HG02642 (cell line): Measurements from ENCODE around the gene GPT2.
"Not testable (repeated sequence)": the region's sequence is repeated elsewhere in the genome, so short reads cannot be mapped to it uniquely, and the experiment has no call there.

Experiments
- ATAC-seq: cut with Tn5 transposase; IDR thresholded peaks from one replicate; pipeline ENCODE4 v1.9.1; 2021; ENCODE audit warnings: mild to moderate bottlenecking; ENCODE audit not compliant: unreplicated experiment, poor library complexity

GPT2 gene

DNA sequence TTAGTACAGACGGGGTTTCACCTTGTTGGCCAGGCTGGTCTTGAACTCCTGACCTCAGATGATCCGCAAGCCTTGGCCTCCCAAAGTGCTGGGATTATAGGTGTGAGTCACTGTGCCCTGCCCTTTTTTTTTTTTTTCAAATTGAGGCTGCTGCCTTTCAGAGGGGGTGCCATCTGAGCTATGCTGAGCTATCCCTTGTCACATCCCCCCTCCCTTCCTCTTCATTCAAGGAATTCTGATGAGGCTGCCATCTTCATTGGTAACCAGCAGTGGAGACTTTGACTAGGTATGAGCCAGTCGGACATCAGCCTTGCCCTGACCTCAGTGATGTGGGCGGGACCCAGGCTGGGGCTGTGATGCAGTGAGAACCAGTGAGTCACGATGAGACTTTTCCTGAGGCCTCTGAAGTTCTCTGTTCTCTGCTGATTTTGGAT lies 24.4 kb upstream of the GPT2 start:
- no peak for ATAC-seq

DNA sequence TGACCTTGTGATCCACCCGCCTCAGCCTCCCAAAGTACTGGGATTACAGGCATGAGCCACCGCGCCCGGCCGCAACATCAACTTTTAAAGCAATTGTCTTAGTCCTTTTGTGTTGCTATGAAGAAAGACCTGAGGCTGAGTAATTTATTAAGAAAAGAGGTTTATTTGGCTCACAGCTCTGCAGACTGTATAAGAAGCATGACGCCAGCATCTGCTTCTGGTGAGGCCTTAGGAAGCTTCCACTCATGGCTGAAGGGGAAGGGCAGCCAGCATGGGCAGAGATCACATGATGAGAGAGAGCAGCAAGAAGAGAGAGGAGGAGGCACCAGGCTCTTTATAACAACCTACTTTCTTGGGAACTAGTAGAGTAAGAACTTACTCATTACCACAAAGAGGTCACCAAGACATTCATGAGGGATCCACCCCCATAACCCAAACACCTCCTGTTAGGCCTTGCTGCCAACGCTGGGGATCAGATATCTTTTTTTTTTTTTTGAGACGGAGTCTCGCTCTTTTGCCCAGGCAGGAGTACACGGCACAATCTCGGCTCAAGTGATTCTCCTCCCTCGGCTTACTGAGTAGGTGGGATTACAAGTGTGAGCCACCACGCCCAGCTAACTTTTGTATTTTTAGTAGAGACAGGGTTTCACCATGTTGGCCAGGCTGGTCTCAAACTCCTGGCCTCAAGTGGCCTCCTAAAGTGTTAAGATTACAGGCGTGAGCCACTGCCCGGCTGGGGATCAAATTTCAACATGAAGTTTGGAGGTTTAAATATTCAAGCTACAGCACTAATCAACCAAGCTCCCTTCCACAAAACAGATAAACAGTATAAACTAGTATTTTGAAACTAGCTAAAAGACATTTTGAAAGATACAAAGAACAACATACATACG lies 21.4 kb upstream of the GPT2 start:
- ATAC-seq, result no peak

DNA sequence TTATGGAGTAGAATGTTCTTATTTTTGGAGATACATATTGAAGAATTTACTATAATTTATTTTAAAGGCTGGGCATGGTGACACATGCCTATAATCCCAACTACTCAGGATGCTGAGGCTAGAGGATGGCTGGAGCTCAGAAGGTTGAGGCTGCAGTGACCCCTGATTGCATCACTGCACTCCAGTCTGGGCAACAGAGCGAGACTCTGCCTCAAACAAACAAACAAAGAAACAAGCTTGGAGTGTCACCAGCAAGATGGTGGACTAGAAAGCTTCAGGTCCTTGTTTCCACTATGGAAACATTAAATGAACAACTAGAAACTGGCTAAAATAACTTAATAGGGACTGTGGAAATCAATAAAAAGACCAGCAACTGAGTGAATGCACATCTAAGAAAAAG lies 17.9 kb upstream of the GPT2 start:
- ATAC-seq, result no peak

DNA sequence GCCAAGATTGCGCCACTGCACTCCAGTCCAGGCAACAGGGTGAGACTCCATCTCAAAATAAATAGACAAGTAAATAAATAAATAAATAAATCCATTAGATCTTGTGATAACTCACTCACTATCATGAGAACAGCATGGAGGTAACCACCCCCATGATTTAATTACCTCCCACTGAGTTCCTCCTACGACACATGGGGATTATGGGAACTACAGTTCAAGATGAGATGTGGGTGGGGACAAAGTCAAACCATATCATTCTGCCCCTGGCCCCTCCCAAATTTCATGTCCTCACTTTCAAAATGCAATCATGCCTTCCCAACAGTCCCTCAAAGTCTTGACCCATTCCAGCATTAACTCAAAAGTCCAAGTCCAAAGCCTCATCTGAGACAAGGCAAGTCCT lies 16.7 kb upstream of the GPT2 start:
- ATAC-seq, result not testable (repeated sequence)

DNA sequence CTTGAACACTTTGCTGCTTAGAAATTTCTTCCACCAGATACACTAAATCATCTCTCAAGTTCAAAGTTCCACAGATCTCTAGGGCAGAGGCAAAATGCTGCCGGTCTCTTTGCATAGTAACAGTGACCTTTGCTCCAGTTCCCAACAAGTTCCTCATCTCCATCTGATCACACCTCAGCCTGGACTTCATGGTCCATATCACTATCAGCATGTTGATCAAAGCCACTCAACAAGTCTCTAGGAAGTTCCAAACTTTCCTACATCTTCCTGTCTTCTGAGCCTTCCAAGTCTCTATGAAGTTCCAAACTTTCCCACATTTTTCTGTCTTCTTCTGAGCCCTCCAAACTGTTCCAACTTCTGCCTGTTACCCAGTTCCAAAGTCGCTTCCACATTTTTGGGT lies 15.3 kb upstream of the GPT2 start:
- not testable (repeated sequence) for ATAC-seq

DNA sequence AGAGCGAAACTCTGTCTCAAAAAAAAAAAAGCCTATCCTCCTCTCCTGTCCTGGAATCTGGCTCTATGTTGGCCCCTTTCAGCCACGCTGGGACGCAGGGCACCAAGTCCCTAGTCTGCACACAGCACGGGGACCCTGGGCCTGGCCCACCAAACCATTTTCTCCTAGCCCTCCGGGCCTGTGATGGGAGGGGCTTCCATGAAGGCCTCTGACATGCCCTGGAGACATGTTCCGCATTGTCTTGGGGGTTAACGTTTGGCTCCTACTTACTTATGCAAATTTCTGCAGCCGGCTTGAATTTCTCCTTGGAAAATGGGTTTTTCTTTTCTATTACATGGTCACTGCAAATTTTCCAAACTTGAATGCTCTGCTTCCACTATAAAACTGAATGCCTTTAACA lies 12.6 kb upstream of the GPT2 start:
- no peak for ATAC-seq

DNA sequence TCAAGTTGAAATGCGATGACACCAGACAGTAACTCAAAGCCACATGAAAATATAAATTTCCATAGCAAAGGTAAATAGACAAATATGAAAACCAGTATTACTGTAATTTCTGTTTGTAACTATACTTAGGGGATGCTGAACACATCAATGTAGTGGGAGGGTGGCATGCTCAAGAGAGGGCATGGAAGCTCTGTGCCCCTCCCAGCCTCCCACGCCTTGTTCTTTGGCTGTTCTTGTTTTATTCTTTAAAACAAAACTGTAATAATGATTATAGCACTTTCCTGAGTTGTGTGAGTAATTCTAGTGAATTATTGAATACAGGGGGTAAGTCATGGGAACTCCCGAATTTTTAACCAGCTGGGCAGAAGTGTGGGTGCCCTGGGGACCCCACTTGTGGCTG lies 11.0 kb upstream of the GPT2 start:
- no peak for ATAC-seq

DNA sequence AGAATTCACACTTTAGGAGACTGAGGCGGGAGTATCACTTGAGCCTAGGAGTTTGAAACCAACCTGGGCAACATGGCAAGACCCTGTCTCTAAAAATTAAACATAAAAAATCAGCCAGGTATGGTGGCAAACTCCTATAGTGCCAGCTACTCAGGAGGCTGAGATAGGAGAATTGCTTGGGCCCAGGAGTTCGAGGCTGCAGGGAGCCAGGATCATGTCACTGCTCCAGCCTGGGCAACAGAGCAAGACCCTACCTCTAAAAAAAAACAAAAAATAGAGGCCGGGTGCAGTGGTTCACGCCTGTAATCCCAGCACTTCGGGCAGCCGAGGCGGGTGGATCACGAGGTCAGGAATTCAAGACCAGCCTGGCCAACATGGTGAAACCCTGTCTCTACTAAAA lies 8.9 kb upstream of the GPT2 start:
- no peak for ATAC-seq

DNA sequence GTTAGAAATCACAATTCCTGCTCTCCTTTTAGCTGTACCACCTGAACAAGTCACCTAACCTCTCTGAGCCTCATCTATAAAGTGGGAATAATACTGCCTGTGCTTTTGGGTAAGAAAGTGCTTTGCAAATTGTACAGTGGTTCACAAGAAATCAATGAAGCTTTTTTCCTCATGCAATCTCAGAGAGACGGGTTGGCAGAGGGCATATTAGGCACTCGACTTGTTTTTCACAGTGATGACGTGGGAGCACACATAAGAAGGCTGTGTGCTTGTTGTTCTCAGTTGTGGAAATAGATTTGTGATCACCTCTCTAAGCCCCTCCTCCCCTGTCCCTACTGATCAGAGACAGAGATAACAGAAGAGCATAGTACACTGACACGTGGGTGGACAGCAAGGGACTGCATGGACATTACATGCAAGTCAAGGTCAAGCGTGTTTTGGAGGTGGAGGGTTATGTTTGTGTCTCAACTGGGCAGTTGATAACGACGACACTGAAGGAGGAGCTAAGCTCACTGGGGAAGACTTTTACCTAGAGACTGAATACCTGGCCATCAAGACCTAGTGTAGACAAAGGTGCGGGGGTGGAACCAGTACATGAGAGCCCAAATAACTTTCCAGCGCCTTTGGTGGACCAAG lies 1.7 kb upstream of the GPT2 start:
- ATAC-seq, result no peak

DNA sequence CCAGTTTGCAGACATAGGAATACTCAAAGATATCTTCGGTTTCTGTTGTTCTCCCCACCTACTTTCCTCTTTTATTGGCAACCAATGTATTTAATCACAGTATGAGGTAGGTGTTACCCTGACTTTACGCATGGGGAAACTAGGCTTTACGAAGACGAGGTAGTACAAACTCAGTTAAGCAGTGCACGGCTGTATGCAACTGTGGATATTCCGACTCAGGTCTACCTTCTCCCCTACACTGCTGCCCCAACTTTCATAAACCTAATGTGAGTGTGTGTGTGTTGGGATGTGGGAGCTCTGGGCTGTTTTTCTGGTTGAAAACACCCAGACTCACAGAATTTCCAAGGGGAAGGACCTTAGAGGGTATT lies 1.2 kb upstream of the GPT2 start:
- no peak for ATAC-seq

DNA sequence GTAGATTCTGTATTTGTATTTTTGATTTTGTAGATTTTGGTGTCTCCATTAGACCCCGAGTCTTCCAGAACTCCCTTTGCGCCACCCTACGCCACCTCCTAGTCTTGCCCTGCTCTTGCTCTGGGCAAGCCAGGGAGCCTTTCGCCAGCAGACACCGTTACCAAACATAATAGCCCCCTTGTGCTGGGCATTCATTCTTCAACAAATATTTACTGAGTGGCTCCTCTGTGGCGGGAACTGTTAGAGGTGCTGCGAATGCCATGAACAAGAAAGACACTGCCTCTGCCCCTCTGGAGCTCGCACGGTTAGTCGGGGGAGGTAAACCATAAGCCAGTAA lies 841 bp upstream of the GPT2 start:
- ATAC-seq, result no peak

DNA sequence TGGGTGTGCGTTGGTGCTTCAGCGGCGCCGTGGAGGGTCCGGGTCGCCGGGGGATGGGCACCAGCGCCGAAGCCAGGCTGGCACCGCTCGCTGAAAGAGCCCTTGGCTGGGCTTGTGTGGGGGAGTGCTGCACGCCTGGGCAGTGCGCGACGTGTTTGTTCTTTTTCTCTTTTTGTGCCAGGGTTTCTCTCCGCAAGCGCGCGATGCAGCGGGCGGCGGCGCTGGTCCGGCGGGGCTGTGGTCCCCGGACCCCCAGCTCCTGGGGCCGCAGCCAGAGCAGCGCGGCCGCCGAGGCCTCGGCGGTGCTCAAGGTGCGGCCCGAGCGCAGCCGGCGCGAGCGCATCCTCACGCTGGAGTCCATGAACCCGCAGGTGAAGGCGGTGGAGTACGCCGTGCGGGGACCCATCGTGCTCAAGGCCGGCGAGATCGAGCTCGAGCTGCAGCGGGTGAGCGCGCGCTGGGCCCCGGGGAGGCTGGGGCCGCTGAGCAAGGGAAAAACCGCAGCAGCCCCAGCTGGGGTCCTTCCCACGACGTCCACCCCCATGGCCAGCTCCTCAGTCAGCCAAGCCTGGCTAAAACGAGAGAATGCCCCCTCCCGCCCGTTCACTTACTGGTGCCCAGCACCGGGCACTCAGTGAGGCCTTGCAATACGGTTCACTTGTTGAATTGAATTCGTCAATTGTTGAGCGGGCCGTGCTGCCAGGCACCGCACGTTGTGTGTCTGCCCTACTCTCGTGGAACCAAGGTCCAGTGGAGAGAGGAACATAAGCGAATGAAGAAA lies 541 bp downstream of the GPT2 start:
- peak; percentile 9 for ATAC-seq

DNA sequence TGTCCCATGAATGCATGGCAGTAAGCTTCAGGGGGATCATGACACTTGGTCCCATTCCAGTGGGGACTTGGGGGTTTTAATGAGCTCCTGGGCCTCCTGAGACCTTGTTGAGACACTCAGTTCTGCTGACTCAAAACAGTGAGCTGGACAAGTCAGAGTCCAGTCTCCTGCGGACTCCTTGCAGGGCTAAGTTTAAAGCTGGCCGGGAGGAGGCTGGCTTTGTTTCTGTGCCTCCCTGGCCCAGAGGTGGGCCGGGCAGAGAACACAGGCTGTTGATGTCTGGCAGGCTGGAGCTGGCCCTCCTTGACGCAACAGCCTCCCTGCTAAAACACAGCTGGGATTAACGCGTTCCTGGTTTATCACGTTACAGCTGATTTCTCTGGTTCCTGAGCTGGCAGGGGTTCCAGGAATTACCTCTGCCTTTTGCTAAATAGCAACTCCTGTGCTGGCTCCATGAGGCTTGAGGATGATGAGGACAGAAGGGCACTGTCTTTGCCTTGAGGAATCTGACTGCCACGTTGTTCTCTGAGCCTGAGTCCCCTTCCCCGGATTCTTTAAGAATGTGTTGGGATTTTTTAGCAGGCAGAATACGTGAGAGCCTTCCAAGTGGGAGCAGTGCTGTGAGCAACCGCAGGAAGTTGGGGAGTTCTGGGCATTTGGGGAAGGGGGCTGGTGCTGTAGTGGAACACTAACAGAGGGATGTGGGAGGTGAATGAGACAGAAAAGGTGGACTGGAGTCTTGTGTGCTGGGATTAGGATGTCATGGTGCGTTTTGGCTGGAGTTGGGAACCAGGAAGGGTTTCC lies 2.0 kb downstream of the GPT2 start:
- no peak for ATAC-seq

DNA sequence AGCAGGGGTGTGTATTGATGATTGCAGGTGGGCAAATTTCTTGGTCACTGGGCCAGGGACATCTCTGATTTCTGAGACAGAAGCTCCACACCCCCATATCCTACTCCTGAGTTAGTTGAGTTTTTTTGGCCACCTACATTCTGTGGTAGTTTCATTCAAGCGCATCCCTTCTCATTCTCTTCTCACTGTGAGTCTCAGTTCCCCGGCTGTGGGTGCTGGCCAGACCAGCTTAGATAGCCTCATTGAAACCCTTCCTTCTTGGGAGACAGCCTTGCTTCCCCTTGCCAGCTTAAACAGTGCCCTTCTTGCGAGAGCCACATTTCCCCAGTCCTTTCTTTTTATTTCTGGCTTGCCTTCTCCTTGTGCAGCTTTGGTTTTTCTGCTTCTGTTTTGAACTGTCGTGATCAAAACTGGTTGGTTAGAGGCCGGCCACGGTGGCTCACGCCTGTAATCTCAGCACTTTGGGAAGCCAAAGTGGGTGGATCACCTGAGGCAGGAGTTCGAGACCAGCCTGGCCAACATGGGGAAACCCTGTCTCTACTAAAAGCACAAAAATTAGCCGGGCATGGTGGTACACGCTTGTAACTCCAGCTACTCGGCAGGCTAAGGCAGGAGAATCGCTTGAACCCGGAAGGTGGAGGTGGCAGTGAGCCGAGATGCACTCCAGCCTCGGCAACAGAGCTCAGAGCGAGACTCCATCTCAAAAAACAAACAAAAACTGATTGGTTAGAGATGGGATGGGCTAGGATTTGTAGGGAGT lies 2.8 kb downstream of the GPT2 start:
- ATAC-seq, result no peak

DNA sequence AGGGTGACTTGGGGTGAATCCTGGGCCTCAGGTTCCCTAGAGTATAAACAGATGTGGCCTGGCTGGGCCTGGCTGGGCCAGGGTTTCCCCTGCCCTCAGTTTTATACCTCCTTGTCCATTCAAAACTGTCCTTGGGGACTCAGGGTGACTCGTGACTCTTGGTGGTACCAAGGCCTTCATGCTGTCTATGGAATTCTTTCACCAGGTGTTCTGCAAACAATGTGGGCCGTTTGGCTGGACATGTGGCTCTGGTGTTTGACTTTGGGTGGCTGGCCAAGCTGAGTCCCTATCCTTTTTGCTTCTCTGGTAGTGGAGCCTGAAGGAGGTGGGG lies 3.3 kb downstream of the GPT2 start:
- ATAC-seq, result no peak

DNA sequence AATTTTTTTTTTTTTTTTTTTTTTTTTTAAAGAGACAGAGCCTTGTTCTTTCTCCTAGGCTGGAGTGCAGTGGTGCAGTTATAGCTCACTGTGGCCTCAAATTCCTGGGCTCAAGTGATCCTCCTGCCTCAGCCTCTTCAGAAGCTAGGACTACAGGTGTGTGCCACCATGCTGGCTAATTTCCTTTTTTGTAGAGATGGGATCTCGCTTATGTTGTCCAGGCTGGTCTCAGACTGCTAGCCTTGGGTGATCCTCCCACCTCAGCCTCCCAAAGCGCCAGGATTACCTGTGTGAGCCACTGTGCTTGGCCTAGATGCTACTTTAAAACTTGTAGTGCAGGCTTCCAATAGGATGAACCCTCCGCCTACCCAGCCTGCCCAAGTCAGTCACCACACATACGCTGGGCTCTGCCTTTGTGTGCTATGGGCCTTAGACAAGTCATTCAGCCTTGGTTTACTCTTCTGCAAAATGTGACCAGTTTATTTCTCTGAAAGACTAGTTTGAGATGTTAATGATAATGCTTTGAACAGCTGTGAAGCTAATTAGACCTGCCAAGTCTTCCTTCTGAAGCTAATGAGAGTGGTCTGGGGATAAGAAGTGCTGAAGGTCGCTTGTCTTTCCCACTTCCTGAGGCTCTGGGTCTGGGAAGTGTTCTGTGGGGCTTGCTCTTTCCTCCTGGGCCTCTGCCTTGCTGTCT lies 5.2 kb downstream of the GPT2 start:
- no peak for ATAC-seq

DNA sequence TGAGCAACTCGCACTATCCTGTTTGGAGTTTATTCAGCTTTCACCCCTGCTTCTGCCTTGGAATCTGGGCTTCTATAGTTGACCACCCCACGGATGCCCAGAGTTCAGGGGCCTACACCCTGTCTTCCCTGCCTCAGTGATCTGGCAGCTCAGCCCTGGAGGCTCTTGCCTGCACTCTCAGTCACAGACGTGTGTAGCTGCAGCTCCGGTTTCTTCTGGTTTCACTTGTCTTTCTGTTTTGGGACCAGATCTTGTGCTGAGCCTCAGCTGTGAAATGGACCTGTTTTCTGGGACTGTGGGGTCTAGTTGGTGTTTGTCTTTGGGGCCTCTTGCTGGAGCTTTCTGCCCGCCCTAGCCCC lies 5.8 kb downstream of the GPT2 start:
- ATAC-seq, result peak; percentile 66

DNA sequence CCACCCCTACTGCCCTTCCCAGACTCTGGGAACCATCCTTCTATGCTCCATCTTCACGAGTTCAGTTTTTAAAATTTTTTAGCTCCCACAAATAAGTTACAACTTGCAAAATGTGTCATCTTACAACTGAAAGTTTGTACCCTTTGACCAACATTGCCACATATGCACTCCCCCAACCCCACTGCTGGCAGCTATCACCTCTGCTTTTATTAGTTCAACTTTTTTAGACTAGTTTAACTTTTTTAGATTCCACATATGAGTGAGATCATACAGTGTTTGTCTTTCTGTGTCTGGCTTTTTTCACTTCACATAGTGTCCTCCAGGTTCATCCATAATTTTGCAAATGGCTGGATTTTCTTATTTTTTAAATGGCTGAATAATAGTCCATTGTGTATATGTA lies 7.7 kb downstream of the GPT2 start:
- ATAC-seq, result no peak

DNA sequence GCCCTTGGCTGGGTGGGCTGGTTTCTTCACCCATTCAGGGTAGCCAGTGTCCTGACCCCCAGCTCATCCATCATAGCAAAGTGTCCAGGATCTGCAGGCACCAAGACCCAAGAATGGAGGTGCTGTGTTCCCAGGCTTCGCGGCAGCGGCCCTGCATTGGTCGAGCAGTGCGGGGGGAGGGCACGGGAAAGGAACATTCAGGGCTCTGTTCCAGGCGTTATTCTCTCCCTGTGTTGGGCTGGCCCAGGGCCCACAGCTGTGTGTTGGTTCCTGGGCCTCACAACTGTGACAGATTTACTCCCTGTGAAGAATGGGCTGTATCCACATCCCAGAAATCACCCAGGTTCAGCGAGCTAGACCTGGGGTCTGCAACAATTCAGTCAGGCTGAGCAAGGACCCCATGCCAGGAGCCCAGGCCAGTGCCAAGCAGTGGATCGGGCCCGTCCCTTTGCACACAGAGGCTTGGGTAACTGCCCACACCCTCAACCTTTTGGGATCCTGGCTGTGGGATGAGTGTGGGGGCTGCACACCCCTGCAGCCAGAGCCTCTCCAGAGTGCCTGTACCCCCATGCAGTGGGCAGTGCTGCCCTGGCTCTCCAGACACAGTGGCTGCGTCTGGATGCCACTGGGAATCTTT lies 10.0 kb downstream of the GPT2 start:
- ATAC-seq, result no peak
